Activated gamma-delta T cell (primary cell): ENCODE measurements around the gene PMM1.
"Not testable (repeated sequence)": the region's sequence is repeated elsewhere in the genome, so short reads cannot be mapped to it uniquely, and the experiment has no call there.

ENCODE experiments used
- DNase-seq: peaks from one replicate; lab custom pipeline; 2025; lab: John Stamatoyannopoulos, UW

The PMM1 gene

GRCh38 chr22:41563051-41563711 lies 26.5 kb downstream of the PMM1 start:
- no peak for DNase-seq

- no peak for DNase-seq
These were observed 27.2 kb downstream of the PMM1 start for GRCh38 chr22:41562461-41562860.

- DNase-seq = no peak
These were observed 27.9 kb downstream of the PMM1 start for GRCh38 chr22:41561788-41562187.

DNA sequence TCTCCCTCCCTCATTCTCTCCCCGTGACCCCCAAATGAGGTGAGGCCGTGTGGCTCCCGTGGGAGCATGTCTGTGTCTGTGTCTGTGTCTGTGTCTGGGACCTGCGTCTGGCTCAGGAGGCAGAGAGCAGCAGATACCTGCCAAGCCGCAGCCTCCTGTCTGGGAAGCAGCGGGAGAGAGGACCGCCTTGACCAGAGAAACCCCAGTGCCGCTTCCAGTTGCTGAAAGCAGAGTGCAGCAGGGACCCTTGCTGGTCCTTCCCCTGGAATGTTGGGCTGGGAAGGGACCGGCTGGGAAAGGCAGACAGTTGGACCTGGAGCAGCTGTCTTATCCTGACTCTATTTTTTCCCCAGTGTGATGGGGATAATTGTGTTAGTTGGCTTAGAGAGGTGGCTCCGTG lies 28.3 kb downstream of the PMM1 start:
- no peak for DNase-seq

GRCh38 chr22:41560095-41560471 lies 29.6 kb downstream of the PMM1 start:
- DNase-seq = no peak

GRCh38 chr22:41558241-41558630 lies 31.4 kb downstream of the PMM1 start:
- not testable (repeated sequence) for DNase-seq

GRCh38 chr22:41557401-41558240 lies 32.0 kb downstream of the PMM1 start:
- no peak for DNase-seq

GRCh38 chr22:41556561-41556960 lies 33.1 kb downstream of the PMM1 start:
- DNase-seq = no peak

DNA sequence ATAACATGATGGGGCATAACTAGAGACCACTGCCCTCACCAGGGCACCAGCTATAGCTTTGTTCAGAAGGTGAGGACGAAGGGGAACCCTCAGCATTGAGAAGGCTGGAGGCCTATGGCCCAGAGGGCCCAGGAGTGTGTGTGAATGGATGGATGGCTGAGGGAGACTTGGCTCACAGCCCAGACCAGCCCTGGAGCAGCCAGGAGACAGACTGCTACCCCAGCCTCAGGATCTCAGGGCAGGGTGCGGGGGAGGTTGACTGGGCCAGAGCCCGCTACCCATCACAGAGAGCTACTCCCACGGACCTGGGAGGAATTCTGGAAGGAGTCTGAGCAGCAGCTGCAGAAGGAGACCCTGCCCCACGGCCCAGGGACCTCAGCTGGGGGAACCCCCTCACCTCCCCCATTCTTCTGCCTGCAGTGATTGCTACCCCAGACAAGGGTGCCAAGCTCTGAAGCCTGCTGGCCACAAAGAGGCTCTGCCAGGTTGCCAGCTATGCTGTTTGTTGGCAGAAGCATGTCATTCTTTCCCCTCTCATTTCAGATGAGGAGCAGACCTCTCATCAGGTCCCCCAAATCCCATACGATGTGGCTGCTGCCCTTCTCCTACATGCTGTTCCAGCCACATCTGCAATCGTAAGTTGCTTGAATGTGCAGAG lies 34.2 kb downstream of the PMM1 start:
- DNase-seq = no peak

DNA sequence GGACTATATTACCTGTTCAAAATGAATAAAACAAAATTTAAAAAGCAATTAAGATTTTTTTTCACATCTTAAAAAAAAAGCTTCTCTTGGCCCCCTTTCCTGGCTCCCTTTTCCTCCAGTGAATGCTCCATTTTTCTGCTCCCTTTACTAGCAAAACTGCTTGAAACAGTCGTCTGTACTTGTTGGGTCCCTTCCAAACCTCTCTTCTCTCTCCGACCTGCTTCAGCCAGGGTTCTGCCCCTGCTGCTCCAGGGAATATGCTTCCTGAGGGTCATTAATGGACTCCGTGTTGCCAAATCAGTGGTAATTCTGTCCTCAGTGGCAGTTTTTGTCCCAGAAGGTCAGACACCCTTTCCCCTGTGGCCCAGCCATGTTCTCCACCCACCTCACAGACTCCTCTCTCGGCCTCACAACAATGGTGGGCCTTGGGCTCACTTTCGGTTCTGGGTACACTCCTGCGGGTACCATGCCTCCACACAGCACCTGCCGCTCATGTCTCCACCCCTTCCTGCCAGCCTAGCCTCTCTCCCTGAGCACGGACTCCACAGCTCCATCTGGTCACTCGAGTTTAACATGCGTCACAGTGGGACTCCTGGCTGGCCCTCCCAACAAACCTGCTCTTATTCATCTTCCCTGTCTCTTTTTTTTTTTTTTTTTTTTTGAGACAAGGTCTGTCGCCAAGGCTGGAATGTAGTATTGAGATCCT lies 37.6 kb downstream of the PMM1 start:
- no peak for DNase-seq

DNA sequence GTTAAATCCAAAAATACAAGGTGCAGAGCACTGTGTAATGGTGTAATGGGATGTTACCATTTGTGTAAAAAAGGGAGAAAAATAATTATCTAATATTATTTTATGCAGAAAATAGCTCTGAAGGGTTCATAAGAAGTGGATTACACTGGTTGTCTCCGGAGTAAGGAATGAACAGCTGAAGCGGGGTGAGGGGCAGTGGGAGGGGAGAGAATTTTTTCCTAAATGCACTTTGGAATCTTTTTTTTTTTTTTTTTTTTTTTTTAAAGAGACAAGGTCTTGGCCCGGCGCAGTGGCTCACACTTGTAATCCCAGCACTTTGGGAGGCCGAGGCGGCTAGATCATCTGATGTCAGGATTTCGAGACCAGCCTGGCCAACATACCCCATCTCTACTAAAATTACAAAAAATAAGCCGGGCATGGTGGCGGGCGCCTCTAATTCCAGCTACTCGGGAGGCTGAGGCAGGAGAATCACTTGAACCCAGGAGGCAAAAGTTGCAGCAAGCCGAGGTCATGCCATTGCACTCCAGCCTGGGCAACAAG lies 38.6 kb downstream of the PMM1 start:
- no peak for DNase-seq

DNA sequence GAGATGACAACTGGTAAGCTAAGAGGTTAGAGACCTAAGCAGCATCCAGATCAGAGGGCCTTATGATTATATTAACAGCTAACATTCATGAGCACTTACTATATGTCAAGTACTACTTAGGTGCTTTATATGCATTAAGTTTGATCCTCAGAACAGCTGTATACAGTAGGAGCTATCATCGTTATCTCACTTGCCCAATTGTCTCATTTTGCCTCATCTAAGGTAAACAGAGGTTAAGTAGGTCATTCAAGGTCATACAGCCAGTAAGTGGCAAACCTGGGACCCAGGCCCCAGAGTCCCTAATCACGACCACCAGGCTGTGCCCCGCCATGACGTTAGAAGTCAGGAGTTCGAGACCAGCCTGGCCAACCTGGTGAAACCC lies 40.8 kb downstream of the PMM1 start:
- DNase-seq = no peak

- no peak for DNase-seq
These were observed 44.8 kb downstream of the PMM1 start for GRCh38 chr22:41544671-41545476.

DNA sequence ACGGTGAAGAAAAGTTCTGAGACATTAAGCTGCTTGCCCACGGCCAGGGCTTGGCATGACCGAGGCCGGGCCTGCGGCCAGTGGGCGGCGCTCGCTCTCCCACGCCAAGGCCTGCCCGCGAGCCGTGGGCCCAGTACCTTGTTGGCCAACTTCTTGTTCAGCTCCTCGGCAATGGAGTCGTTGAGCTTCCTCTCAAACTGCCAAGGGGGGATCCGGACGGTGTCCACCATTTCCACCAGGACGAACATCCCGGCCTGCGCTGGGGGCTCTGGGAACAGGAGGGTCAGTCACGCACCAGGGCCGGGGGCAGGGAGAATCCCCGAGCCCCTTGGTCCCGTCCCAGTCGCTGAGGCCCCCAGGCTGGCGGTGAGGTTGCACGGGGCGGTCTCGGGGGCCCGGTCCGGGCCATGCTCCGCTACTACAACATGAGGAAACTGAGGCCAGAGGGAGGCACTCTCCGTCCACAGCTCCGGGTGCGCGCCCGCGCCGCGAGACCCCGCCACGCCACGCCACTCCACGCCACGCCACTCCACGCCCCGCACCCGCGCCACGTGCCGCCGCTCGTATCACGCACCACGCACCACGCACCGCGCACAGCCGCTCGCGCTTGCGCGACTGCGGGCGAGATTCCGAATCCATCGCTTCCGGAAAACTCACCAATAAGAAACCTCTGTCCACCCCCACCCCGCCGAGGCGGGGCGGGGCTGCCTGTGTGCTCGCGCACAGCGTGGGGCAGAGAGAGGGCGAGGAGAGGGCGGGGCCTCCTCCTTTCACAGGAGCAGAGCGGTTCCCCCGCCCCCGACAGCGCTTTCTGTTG lies 45.6 kb downstream of the PMM1 start, which contains the start of gene POLR3H:
Gene POLR3H (minus strand): TSS at position 617 of the 817 bp plus-strand sequence. CDS start 369 bp downstream, at position 248.
- peak; percentile 88 for DNase-seq

DNA sequence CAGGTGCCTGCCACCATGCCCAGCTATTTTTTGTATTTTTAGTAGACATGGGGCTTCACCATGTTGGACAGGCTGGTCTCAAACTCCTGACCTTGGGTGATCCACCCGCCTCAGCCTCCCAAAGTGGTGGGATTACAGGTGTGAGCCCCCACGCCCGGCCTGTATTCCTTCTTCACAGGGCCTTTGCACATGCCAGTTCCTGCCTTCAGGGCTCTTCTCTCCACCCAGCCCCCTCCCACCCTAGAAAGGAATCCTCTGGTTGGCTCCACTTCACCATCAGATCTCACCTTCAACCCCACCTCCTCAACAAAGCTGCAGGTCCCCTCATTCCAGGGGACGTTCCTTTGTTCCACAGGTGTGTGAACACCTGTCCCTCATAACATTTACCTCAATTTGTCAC lies 47.4 kb downstream of the PMM1 start:
- DNase-seq = no peak

DNA sequence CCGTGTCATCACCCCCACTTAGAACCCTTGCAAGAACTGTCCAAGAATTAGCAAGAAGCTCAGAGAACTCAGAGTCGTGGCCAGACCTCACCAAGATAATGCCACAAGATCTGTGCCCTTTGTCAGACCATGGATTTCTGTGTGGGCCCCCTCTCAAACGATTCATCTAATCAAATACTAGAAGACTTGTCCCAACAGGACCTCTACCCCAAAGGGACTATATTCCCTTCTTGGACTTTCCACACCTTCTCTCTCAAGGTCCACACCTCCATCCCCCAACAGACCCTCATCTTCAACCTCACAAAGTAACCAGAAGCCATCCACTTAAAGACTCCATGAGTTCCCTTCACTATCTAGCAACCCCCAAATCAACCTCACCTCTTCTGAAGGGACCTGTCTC lies 48.2 kb downstream of the PMM1 start:
- no peak for DNase-seq

- no peak for DNase-seq
These were observed 49.3 kb downstream of the PMM1 start for GRCh38 chr22:41540365-41540764.

GRCh38 chr22:41540006-41540315 lies 49.7 kb downstream of the PMM1 start:
- DNase-seq = no peak

DNA sequence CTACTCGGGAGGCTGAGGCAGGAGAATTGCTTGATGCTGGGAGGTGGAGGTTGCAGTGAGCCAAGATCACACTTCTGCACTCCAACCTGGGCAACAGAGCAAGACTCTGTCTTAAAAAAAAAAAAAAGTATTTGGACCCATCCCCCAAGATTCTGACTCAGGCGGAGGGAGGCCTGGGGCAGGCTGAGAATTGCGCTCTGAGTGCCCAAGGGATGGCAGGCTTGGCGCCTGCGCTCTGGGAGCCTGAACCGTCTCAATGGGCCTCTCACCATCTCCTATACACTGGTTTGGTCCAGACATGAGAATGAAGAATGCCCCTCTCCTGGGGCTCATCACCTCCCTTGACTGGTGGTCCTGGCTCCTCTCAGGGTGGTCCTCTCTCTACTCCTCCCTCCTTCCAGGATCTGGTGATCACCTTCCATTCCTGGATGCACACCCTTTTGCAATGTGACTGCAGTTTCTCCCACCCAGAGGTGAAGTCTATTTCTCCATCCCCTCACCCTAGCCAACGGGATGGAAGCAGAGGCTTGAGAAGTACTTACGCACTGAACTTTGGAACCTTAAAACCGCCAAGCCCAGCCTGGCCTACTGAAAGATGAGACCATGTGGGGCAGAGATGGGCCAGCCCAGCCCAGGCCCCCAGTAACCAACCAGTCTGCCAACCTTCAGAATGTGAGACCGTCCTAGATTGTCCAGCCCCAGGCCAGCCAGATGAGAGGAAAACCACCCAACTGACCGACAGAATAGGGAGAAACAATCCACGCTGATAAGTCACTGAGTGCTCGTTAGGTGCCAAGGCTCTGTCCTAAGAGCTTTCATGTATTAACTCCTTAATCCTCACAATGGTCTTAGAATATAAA lies 50.3 kb downstream of the PMM1 start:
- DNase-seq = no peak
